DOHH2 (cell line): ENCODE measurements around the gene AGRN.

Source experiments
- H3F3A ChIP-seq: fragments of 200-600 bp; sonication (generic), shearing (Covaris generic); 2 replicates; pipeline ENCODE4 v1.6.0; 2016; ENCODE audit warnings: antibody characterized with exemption, mild to moderate bottlenecking; ENCODE audit not compliant: control insufficient read depth, insufficient read depth
- H3K27ac ChIP-seq: fragments of 200-600 bp; sonication (generic); 2 replicates; pipeline ENCODE4 v1.5.1; 2014; ENCODE audit warnings: low read depth, mild to moderate bottlenecking, low read length, moderate library complexity
- H3K27me3 ChIP-seq: fragments of 200-600 bp; sonication (generic); 2 replicates; pipeline ENCODE4 v1.6.1; 2014; ENCODE audit warnings: mild to moderate bottlenecking, low read length, mixed read lengths; ENCODE audit not compliant: control insufficient read depth
- H3K36me3 ChIP-seq: fragments of 200-600 bp; sonication (generic); 2 replicates; pipeline ENCODE4 v1.6.1; 2014; ENCODE audit warnings: mild to moderate bottlenecking, low read length, moderate library complexity, mixed read lengths; ENCODE audit not compliant: control insufficient read depth
- H3K4me1 ChIP-seq: fragments of 200-600 bp; sonication (generic); 2 replicates; pipeline ENCODE4 v1.6.1; 2014; ENCODE audit warnings: mild to moderate bottlenecking, low read length, mixed read lengths; ENCODE audit not compliant: control insufficient read depth
- H3K4me2 ChIP-seq: fragments of 200-600 bp; sonication (generic); 2 replicates; pipeline ENCODE4 v1.6.0; 2014; ENCODE audit warnings: mild to moderate bottlenecking, low read length, moderate library complexity
- H3K4me3 ChIP-seq: fragments of 200-600 bp; sonication (generic); 2 replicates; pipeline ENCODE4 v1.5.1; 2014; ENCODE audit warnings: mild to moderate bottlenecking, low read length, mixed read lengths
- H3K79me2 ChIP-seq: fragments of 200-600 bp; sonication (generic); 2 replicates; pipeline ENCODE4 v1.6.1; 2014; ENCODE audit warnings: mild to moderate bottlenecking, low read length, mixed read lengths; ENCODE audit not compliant: control insufficient read depth
- H3K9me2 ChIP-seq: fragments of 200-600 bp; sonication (generic); replicated peaks from 2 replicates; pipeline ENCODE4 v1.6.1; 2014; ENCODE audit warnings: mild to moderate bottlenecking, low read length, mixed read lengths; ENCODE audit not compliant: control insufficient read depth
- H3K9me3 ChIP-seq: fragments of 200-600 bp; sonication (generic); 2 replicates; pipeline ENCODE4 v1.6.1; 2014; ENCODE audit warnings: antibody characterized with exemption, low read length, mixed read lengths; ENCODE audit not compliant: control insufficient read depth, insufficient read depth
- H4K20me1 ChIP-seq: fragments of 200-600 bp; sonication (generic); 2 replicates; pipeline ENCODE4 v1.6.0; 2014; ENCODE audit warnings: low read depth, mild to moderate bottlenecking, antibody characterized with exemption, low read length, moderate library complexity; ENCODE audit not compliant: control insufficient read depth, insufficient read depth
- CTCF ChIP-seq: fragments of 200-600 bp; sonication (generic); IDR thresholded peaks from one replicate; pipeline ENCODE4 v1.5.1; 2014; ENCODE audit warnings: antibody characterized with exemption, mild to moderate bottlenecking, low read depth, low read length; ENCODE audit not compliant: poor library complexity, severe bottlenecking
- EZH2phosphoT487 ChIP-seq: fragments of 200-600 bp; sonication (generic); IDR thresholded peaks from 2 replicates; pipeline ENCODE4 v1.6.1; 2017; ENCODE audit warnings: borderline replicate concordance, mild to moderate bottlenecking, antibody characterized with exemption, low read length, moderate library complexity, mixed read lengths

The AGRN gene

DNA sequence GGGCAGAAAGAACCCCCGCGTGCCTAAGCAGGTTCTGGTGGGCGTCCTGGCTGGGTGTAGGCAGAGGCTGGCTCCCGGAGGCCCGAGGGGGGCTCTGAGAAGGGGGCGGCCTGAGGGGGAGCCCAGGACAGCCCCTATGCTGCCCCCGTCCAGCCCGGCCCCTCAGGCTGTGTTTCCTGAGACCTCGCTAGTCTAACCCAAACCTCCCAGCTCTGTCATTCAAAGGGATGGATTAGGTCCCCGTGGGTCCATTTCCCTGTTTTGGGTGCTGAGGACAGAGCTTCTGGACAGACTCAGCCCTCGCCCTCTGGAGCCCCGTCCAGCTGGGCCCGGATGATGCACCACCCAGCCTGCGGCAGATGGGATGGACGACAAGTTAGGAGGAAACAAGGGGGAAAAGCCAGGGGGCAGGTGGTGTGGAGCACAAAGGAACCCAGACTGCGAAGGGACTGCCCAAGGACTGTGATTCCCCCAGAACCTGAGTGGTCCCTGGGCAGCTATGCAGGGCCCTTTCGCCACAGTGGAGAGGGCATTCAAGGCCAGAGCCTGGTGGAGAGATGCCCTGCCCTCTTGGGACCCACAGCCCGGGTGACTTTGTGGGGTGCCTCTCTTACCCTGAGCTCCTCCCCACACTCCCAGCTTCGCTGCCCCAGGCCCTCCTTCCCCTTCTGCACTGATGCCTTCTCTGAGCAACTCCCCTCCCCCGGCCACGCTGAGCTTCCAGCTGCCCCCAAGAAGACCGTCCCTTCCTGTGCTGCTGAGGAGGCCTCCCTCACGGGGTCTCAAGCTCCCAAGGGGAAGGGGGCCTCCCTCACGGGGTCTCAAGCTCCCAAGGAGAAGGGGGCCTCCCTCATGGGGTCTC lies 22.8 kb upstream of the AGRN start:
- Histone ChIP-seq H3K4me1 (peaks cover 1% of the 10 kb centered on the region; the same call in 1 of the 2 replicates), H3F3A (no peaks in the 10 kb centered on the region), H3K27ac (no peak overlapping the region), H3K27me3 (peaks cover 8% of the 10 kb centered on the region; the same call in 1 of the 2 replicates), H3K9me2 (no peaks in the 10 kb centered on the region), H4K20me1 (no peaks in the 10 kb centered on the region), H3K9me3 (no peaks in the 10 kb centered on the region), H3K79me2 (no peaks in the 10 kb centered on the region), H3K4me2 (no peak overlapping the region), H3K36me3 (no peaks in the 10 kb centered on the region), H3K4me3 (no peak overlapping the region)
- TF ChIP-seq CTCF, result no peak
- no peak for TF ChIP-seq EZH2phosphoT487

DNA sequence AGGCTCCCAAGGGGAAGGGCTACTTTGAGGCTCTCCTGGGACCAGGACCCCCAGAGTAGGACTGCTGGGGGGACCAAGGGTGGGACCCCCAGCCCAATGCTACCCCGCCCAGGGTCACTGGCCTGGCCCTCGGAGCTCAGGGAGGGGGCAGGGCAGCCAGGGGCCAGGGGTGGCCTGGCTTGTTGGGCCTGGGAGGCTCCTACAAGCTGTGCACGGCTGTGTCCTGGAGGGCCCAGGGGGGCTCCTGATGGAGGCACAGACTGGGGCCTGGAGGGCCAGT lies 22.3 kb upstream of the AGRN start:
- no peak overlapping the region for H3K4me2 ChIP-seq
- TF ChIP-seq EZH2phosphoT487 (no peak), CTCF (no peak)

DNA sequence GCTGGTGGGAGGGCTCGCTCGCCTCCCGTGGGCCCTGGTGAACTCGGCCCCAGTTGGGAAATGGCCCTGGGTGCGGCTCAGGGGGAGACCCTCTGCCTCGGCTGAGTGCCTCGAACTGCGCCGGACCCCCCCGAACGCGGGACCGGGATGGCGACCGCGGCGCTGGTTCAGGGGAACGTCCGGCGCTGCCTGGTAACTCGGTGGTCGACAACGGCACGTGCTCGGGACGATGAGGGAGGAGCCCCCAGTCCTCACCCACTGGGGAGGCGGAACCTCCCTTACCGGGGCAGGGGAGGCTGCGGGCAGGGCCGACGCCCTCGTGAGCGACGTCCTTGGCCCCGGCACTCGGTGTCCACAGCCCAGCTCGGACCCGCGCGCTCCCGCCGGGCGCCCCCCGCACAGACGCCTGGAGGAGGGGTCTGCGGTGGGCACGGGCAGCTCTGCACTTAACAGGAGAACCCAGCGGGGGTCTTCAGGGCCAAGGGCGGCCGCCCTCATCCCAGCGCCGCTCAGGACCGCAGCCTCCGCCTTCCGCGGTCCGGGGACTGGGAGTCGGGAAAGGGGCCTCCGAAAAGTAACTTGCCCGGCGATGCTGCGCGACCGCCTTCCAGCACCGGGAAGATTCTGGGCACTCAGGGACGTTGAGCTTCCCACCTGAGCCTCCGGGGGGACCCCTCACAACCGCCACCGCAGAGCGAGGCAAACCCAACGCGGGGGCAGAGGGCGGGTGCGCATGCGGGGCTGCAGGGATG lies 21.8 kb upstream of the AGRN start:
- H3K4me1 ChIP-seq, result peaks cover 3% of the 10 kb centered on the region; the same call in 1 of the 2 replicates
- H3K79me2 ChIP-seq, result no peaks in the 10 kb centered on the region
- no peak overlapping the region for H3K4me3 ChIP-seq
- TF ChIP-seq CTCF, result no peak
- no peak for TF ChIP-seq EZH2phosphoT487
- no peaks in the 10 kb centered on the region for H3K9me2 ChIP-seq
- H3F3A ChIP-seq, result no peaks in the 10 kb centered on the region
- peaks cover 13% of the 10 kb centered on the region for H3K27me3 ChIP-seq
- H3K4me2 ChIP-seq, result no peak overlapping the region
- no peaks in the 10 kb centered on the region for H3K9me3 ChIP-seq
- H3K36me3 ChIP-seq, result no peaks in the 10 kb centered on the region
- no peak overlapping the region for H3K27ac ChIP-seq
- no peaks in the 10 kb centered on the region for H4K20me1 ChIP-seq

More for the DNA sequence above, 22.3 kb upstream of the AGRN start:
- peaks cover 3% of the 10 kb centered on the region; the same call in 1 of the 2 replicates for H3K4me1 ChIP-seq
- H3K27ac ChIP-seq, result no peak overlapping the region
- H3K4me3 ChIP-seq, result no peak overlapping the region
- no peaks in the 10 kb centered on the region for H3K9me3 ChIP-seq
- H3K27me3 ChIP-seq, result peaks cover 8% of the 10 kb centered on the region
- no peaks in the 10 kb centered on the region for H3K36me3 ChIP-seq
- no peaks in the 10 kb centered on the region for H3K9me2 ChIP-seq
- no peaks in the 10 kb centered on the region for H3K79me2 ChIP-seq
- H4K20me1 ChIP-seq, result no peaks in the 10 kb centered on the region
- H3F3A ChIP-seq, result no peaks in the 10 kb centered on the region
